Transverse colon (tissue), 4 donors: ENCODE measurements around the gene PVRIG. TPM values are rescaled to one million over a fixed set of nuclear protein-coding genes. Genes with fewer than 3 reads are reported as not detected.
A peak's percentile ranks its signal among the peaks of the same experiment; 100 is the strongest.

Experiments used
- DNase-seq: peaks from one replicate; pipeline ENCODE4 v3.0.0-alpha.2; 2019
- H3K27ac ChIP-seq, 4 donors: fragments of 200-600 bp; sonication (generic); 2 replicates each; pipeline ENCODE4 v1.5.1; 2016 to 2018; ENCODE audit warnings: inconsistent platforms in 4 of 4
- H3K27me3 ChIP-seq: fragments of 200-600 bp; sonication (generic); 2 replicates; pipeline ENCODE4 v1.5.1; 2017; ENCODE audit warnings: inconsistent platforms
- H3K36me3 ChIP-seq, 4 donors: fragments of 200-600 bp; sonication (generic); 2 replicates each; pipeline ENCODE4 v1.5.1; 2017 to 2019; ENCODE audit warnings: inconsistent platforms in 4 of 4
- H3K4me1 ChIP-seq, 4 donors: fragments of 200-600 bp; sonication (generic); 2 replicates each; pipeline ENCODE4 v1.5.1; 2017 to 2020; ENCODE audit warnings: inconsistent platforms in 4 of 4
- H3K4me3 ChIP-seq, 4 donors: fragments of 200-600 bp; sonication (generic); 1 replicate in 1 of 4; 2 replicates in 3 of 4; pipeline versions ENCODE4 v1.5.1 to v1.6.1; 2017 to 2019; ENCODE audit warnings: inconsistent platforms in 4 of 4
- H3K9me3 ChIP-seq, 2 donors: fragments of 200-600 bp; sonication (generic); 2 replicates each; pipeline ENCODE4 v1.5.1; 2017 to 2019; ENCODE audit warnings: inconsistent platforms in 2 of 2
- EP300 ChIP-seq: sonication (generic); formaldehyde crosslinking; IDR thresholded peaks from one replicate; pipeline ENCODE4 v1.6.1; 2017; ENCODE audit warnings: antibody characterized with exemption, low read depth
- POLR2A ChIP-seq: fragments of 450-650 bp; IDR thresholded peaks from one replicate; pipeline ENCODE4 v1.6.1; 2016; ENCODE audit warnings: antibody characterized with exemption, mild to moderate bottlenecking, moderate library complexity
- POLR2AphosphoS5 ChIP-seq, 3 donors: sonication (generic); formaldehyde crosslinking; IDR thresholded peaks; one replicate each; pipeline ENCODE4 v1.6.1; 2016; ENCODE audit warnings: antibody characterized with exemption in 3 of 3
- WGBS, 2 donors: methylation state at CpG; one replicate each; pipeline ENCODE4 v1.1.5; 2018; ENCODE audit warnings: low coverage in 1 of 2; 5-methylcytosine and 5-hydroxymethylcytosine counted together
- in situ Hi-C, 4 donors: fragments of 200-750 bp; cut with MboI; loops; one replicate each; pipeline versions ENCODE4 v1.15.0 to v1.15.1; 2017; ENCODE audit warnings: low sequenced_read_pairs in 3 of 4, low pct_ligation_motif_present in 1 of 4, low pct_unique_long_range_greater_than_20kb in 1 of 4
- intact Hi-C: fragments of 100-400 bp; cut with DNase I; formaldehyde crosslinking; loops from one replicate; pipeline ENCODE4 v1.15.1; 2023; ENCODE audit warnings: low total_unique reads
- total RNA-seq, 4 donors: library from RNA; depleted of rRNA; stranded (reverse); fragments of >200 nt; gene quantifications; one replicate each; pipeline ENCODE4 v1.1.0, GENCODE V29; 2016
- TF ChIP-seq, protein P1 (sequence below), 5 experiments: fragments of 200-600 bp in 3 of 5; fragments of 450-650 bp in 2 of 5; sonication (generic) in 3 of 5; IDR thresholded peaks; 1 replicate in 2 of 5; 2 replicates in 3 of 5; pipeline ENCODE4 v1.5.1; 2016 to 2017; ENCODE audit warnings: antibody characterized with exemption in 5 of 5, inconsistent platforms in 3 of 5, mild to moderate bottlenecking in 2 of 5, moderate library complexity in 1 of 5

The PVRIG gene
- total RNA-seq, 4 donors from 2014 or later, result 2.2 to 4.3 TPM; not detected in 2

DNA sequence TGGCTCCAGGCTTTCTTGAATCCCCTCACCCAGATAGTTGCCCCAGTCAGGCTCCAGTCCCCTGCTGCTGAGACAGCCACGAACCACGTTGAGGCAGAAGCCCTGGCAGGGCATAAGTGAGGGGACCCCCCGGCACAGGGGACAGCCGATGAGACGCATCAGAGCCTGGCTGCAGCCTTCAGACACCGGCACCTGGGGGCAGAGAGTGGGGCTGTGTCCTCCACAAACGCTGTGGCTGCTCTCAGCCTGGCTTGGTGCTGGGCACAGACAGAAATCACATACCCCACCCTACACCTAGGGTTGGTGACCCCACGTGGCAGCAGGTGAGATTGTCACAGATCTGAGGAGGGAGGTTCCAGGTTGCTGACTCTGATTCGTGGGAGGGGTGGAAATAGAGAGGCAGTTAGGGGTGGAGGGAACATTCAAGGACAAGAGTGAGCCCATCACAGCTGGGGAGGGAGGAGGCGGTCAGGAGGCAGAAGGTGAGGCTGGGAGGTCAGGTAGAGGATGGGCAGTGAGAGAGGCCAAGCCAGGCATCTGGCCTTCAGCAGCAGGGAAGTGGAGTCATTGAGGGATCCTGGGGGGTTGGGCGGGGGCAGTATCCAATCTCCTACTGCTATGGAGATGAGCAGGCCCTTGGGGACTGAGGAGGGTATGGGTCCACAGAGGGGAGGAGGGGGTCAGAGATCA is 45.8 kb upstream of the PVRIG start:
- intact Hi-C loops, result no loop called here

GRCh38 chr7:100174582-100174981 is 45.2 kb upstream of the PVRIG start:
- Histone ChIP-seq H3K9me3 (no peaks in the 10 kb centered on the region), H3K27me3 (peaks cover 16% of the 10 kb centered on the region), H3K4me3 (no peak overlapping the region), H3K36me3 (no peaks in the 10 kb centered on the region), H3K27ac (no peak overlapping the region), H3K4me1 (peaks cover 12 to 29% (median 22%) of the 10 kb centered on the region in 4 donors)
- no peak for DNase-seq
- in situ Hi-C loops, result no loop called here
- intact Hi-C loops, result no loop called here
- WGBS, 2 donors, result 91% methylated on average over 5 of the region's 5 CpGs; no CpG with 5 or more reads in 1 of the 2 donors
- TF ChIP-seq, protein P1, sequence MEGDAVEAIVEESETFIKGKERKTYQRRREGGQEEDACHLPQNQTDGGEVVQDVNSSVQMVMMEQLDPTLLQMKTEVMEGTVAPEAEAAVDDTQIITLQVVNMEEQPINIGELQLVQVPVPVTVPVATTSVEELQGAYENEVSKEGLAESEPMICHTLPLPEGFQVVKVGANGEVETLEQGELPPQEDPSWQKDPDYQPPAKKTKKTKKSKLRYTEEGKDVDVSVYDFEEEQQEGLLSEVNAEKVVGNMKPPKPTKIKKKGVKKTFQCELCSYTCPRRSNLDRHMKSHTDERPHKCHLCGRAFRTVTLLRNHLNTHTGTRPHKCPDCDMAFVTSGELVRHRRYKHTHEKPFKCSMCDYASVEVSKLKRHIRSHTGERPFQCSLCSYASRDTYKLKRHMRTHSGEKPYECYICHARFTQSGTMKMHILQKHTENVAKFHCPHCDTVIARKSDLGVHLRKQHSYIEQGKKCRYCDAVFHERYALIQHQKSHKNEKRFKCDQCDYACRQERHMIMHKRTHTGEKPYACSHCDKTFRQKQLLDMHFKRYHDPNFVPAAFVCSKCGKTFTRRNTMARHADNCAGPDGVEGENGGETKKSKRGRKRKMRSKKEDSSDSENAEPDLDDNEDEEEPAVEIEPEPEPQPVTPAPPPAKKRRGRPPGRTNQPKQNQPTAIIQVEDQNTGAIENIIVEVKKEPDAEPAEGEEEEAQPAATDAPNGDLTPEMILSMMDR (IDR thresholded peaks at IDR 0.05), result no peak
- TF ChIP-seq POLR2AphosphoS5 (IDR thresholded peaks at IDR 0.05) (no peak), EP300 (no peak), POLR2A (no peak)

More for the DNA sequence above, 45.8 kb upstream of the PVRIG start:
- Histone ChIP-seq H3K4me1 (peaks cover 12 to 33% (median 23%) of the 10 kb centered on the region in 4 donors), H3K4me3 (no peak overlapping the region), H3K9me3 (no peaks in the 10 kb centered on the region), H3K36me3 (no peaks in the 10 kb centered on the region), H3K27me3 (peaks cover 16% of the 10 kb centered on the region), H3K27ac (no peak overlapping the region)
- WGBS, 2 donors, result 53 to 89% methylated on average over 4 to 11 of the region's 11 CpGs
- DNase-seq, result no peak
- TF ChIP-seq POLR2AphosphoS5 (IDR thresholded peaks at IDR 0.05), result no peak
- no peak for TF ChIP-seq POLR2A
- in situ Hi-C loops, result no loop called here

- intact Hi-C loops, result no loop called here
- DNase-seq, result no peak
- Histone ChIP-seq H3K9me3 (no peaks in the 10 kb centered on the region), H3K4me3 (no peak overlapping the region), H3K36me3 (no peaks in the 10 kb centered on the region), H3K4me1 (peaks cover 12 to 29% (median 22%) of the 10 kb centered on the region in 4 donors), H3K27ac (no peak overlapping the region), H3K27me3 (peaks cover 16% of the 10 kb centered on the region)
- 92 to 97% methylated on average over 10 to 14 of the region's 14 CpGs for WGBS, 2 donors
- no peak for TF ChIP-seq POLR2AphosphoS5 (IDR thresholded peaks at IDR 0.05)
- TF ChIP-seq, protein P1 (IDR thresholded peaks at IDR 0.05), result no peak
- no peak for TF ChIP-seq EP300
- no peak for TF ChIP-seq POLR2A
- in situ Hi-C loops, result no loop called here
These were observed 44.3 kb upstream of the PVRIG start for GRCh38 chr7:100175296-100175935.

GRCh38 chr7:100176096-100177044 is 43.4 kb upstream of the PVRIG start:
- no peaks in the 10 kb centered on the region for H3K9me3 ChIP-seq
- peaks cover 12 to 21% (median 17%) of the 10 kb centered on the region in 4 donors for H3K4me1 ChIP-seq
- H3K36me3 ChIP-seq, result no peaks in the 10 kb centered on the region
- DNase-seq, result no peak
- peak overlapping the region in 2 of 4 donors; percentile 43 to 53 for H3K27ac ChIP-seq
- WGBS, 2 donors, result 34 to 51% methylated on average over 4 to 14 of the region's 14 CpGs
- intact Hi-C loops (no loop called here), in situ Hi-C loops (no loop called here)
- TF ChIP-seq EP300 (no peak), POLR2A (no peak), POLR2AphosphoS5 (IDR thresholded peaks at IDR 0.05) (no peak)
- TF ChIP-seq, protein P1 (IDR thresholded peaks at IDR 0.05), result no peak
- H3K4me3 ChIP-seq, result peak overlapping the region in 3 of 4 donors; percentile 34 to 63 (median 42)
- peaks cover 6% of the 10 kb centered on the region for H3K27me3 ChIP-seq
